ENCODE data around the gene PAX6. TPM values are rescaled to one million over a fixed set of nuclear protein-coding genes. Genes with fewer than 3 reads are reported as not detected.

PAX6 gene
- total RNA-seq, 2 donors from 2014 or later, result 0.68 TPM; not detected in 1

DNA sequence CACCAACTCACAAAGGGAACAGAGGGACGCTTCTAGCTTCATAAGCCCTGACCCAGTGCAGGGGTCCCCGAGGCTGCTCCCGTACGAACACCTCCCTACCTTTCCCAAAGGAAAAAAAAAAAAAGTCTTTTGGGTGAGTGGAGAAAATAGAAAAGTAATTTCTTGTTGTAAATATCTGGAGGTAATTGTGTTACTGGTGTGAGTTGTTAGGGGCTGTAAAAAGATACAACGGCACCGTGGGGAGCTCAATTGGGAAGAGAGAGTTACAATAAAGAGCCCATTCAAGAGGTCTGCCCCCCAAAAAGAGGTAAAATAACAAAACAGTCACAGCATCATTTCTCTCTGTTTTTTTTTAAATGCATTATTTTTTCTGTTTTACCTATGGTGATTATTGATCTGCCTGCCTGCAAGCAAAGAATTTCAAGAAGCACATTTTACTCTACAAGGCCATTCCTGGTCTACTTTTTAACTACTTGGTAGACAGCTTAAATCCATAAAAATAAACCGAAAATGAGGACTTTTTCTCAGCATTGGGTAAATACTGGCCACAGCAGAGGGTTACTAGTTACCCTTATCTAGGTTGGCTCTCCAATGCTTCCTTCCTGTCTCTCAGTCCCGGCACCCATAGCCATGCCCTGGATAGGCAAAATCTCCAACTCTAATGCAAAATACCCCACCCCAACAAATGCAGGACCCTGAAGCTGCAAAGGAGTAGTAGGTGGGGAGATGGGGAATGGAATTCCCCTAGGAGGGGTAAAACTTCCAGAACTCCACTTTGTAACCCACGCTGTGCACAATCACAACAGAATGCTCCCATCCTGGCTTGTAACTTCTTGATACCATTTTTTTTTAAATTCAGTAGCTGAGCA lies 3.1 kb downstream of the PAX6 start:
- Histone ChIP-seq H3K9me3 (no peaks in the 10 kb centered on the region), H3K27me3 (replicated peaks; ENCODE audit: insufficient read depth) (peaks cover 53% of the 10 kb centered on the region), H3K4me3 (no peak overlapping the region), H3K36me3 (no peaks in the 10 kb centered on the region), H3K4me1 (ENCODE audit: control insufficient read depth in 1 of 2, low read depth in 2 of 2) (peaks cover 37 to 55% of the 10 kb centered on the region in 2 donors), H3K27ac (no peak overlapping the region)
- no peak for ATAC-seq (ENCODE audit: insufficient number of reproducible peaks, low FRiP score, low read depth)
- TF ChIP-seq, protein P1, sequence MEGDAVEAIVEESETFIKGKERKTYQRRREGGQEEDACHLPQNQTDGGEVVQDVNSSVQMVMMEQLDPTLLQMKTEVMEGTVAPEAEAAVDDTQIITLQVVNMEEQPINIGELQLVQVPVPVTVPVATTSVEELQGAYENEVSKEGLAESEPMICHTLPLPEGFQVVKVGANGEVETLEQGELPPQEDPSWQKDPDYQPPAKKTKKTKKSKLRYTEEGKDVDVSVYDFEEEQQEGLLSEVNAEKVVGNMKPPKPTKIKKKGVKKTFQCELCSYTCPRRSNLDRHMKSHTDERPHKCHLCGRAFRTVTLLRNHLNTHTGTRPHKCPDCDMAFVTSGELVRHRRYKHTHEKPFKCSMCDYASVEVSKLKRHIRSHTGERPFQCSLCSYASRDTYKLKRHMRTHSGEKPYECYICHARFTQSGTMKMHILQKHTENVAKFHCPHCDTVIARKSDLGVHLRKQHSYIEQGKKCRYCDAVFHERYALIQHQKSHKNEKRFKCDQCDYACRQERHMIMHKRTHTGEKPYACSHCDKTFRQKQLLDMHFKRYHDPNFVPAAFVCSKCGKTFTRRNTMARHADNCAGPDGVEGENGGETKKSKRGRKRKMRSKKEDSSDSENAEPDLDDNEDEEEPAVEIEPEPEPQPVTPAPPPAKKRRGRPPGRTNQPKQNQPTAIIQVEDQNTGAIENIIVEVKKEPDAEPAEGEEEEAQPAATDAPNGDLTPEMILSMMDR (IDR thresholded peaks at IDR 0.05), result no peak
- DNase-seq (ENCODE audit: low spot score), result no peak

DNA sequence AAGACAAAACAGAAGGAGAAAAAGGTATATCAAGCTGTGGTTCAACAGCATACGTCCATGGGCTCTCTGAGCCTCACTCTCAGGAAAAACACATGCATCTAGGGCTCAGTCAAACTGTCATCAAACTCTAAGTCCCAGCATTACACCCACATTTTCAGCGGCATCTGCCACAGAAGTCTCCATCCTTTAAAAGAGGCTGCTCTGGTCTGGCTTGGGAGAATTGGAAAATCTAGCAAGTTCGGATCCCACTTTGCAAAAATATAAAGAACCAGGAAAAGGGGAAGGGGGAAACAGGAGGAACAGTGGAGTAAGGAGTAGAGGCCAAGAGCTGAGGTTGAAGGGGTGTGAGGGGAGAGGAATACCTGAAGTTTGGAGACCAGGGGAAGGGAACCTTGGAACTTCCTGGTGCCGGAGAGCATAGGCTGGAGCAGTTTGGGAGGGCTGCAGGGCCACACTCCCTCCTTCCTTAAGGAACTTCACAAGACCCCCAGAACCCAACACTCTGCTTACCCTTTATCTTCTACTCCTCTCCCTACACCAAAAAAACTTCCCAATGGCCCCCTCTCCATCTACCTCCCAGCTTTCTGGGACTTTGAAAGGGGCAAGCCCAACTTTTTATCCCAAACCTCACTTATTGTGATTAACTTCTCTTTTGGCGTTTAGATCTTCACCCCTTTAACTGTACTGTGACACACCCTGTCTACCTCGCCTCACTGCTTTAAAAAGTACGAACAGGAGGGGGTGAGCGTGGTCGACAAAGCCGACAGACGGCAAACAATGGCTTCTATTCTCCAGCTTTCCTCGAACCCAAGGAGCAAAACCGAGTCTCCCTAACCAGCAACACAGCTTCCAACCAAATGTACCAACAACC lies 4.0 kb downstream of the PAX6 start:
- Histone ChIP-seq H3K9me3 (no peaks in the 10 kb centered on the region), H3K27ac (no peak overlapping the region), H3K4me1 (ENCODE audit: control insufficient read depth in 1 of 2, low read depth in 2 of 2) (peaks cover 29 to 46% of the 10 kb centered on the region in 2 donors), H3K4me3 (no peak overlapping the region), H3K27me3 (replicated peaks; ENCODE audit: insufficient read depth) (peaks cover 59% of the 10 kb centered on the region), H3K36me3 (no peaks in the 10 kb centered on the region)
- ATAC-seq (ENCODE audit: insufficient number of reproducible peaks, low FRiP score, low read depth) (no peak), DNase-seq (ENCODE audit: low spot score) (no peak)
- TF ChIP-seq, protein P1 (IDR thresholded peaks at IDR 0.05), result no peak

DNA sequence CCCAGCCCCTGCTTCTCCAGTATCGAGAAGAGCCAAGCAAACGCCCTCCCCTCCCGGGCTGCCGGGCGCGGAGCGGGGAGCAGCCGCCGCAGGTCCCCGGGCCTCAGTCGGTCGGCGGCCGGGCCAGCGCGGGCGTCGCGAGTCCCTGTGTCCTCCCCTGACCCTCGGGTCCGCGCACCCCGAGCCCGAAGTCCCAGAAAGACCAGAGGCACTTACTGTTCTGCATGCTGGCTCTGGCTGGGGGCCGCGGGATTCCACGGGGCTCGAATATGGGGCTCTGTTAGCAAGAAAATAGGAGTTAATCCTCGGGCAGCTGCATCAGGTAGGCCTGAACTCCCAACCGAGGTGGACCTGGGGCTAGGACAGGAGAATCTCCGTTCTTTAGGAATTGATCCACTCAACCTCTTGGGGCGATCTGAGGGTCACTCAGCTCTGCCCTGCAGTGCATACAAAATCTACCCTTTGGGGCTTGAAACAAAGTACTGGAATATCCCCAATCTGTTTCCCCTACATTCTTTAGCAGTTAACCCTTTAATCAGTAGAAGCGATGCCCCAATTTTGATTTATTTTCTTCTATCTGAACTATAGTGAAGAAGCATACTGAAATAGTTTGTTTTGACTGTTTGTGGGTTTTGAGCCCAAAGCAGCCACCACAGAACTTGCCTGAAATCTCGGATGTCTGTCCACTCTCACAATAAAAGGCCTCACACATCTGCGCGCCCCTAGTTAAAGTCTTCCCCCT lies 4.8 kb downstream of the PAX6 start:
- Histone ChIP-seq H3K27ac (no peak overlapping the region), H3K9me3 (no peaks in the 10 kb centered on the region), H3K4me3 (no peak overlapping the region), H3K36me3 (no peaks in the 10 kb centered on the region), H3K27me3 (replicated peaks; ENCODE audit: insufficient read depth) (peaks cover 65% of the 10 kb centered on the region), H3K4me1 (ENCODE audit: control insufficient read depth in 1 of 2, low read depth in 2 of 2) (peaks cover 24 to 38% of the 10 kb centered on the region in 2 donors)
- no peak for DNase-seq (ENCODE audit: low spot score)
- TF ChIP-seq, protein P1 (IDR thresholded peaks at IDR 0.05), result no peak
- ATAC-seq (ENCODE audit: insufficient number of reproducible peaks, low FRiP score, low read depth), result no peak

DNA sequence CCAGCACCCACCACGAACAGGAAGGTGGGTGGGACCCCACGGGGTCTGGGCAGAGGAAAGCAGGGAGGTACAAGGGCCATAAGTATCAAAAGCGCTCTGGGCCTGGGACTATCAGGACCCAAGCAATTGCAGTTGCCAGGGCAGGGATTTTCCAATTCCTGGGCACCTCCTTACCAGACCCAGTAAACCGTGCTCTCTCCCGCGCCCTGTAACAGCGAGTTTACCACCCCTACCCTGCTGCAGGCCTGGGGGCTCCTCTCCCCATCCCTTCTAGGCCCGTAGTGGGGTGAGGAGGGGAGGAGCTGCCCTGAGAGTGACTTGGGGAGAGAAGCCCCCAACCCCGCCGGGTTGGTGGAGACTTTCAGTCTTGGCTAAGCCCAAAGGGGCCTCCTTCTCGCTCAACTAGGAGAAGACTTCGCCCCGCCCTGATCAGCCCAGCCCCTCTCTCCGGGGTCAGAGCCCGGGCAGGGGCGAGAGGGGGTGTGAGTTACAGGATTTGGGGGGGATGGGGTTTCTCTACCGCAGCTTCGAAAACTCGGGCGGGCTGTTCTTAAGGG lies 5.4 kb downstream of the PAX6 start:
- DNase-seq (ENCODE audit: low spot score) (no peak), ATAC-seq (ENCODE audit: insufficient number of reproducible peaks, low FRiP score, low read depth) (no peak)
- Histone ChIP-seq H3K4me1 (ENCODE audit: control insufficient read depth in 1 of 2, low read depth in 2 of 2) (peaks cover 20 to 31% of the 10 kb centered on the region in 2 donors), H3K27me3 (replicated peaks; ENCODE audit: insufficient read depth) (peaks cover 65% of the 10 kb centered on the region), H3K4me3 (no peak overlapping the region), H3K27ac (no peak overlapping the region), H3K9me3 (no peaks in the 10 kb centered on the region), H3K36me3 (no peaks in the 10 kb centered on the region)
- TF ChIP-seq, protein P1 (IDR thresholded peaks at IDR 0.05), result no peak
